GM12801 (cell line): Measurements from ENCODE around the gene GTF2H4.

Source experiments
- CTCF ChIP-seq: IDR thresholded peaks from one replicate; pipeline ENCODE4 v1.5.1; 2011; ENCODE audit warnings: control low read depth; ENCODE audit not compliant: insufficient read length; ENCODE audit errors: extremely low read depth

Gene GTF2H4

GRCh38 chr6:30932665-30933365 lies 24.8 kb downstream of the GTF2H4 start:
- TF ChIP-seq CTCF: no peak

DNA sequence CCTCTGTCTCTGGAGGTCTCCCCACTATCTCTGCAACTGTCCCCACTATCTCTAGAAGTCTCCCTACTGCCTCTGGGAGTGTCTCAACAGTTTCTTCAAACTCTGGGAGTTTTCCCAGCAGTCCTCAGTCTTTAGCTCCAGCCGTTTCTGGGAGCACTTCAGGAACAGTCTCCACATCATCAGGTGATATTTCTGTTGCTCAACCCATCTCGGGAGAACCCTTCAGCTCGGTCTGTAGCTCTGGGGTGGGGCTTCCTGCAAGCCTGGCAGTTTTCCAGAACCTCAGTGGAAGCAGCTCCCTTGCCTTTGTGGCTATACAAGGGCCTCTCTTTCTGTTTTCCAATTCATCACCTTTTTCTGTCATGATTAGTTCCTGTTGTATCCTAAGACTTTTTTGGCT lies 27.0 kb downstream of the GTF2H4 start:
- TF ChIP-seq CTCF: no peak

- no peak for TF ChIP-seq CTCF
Measured at GRCh38 chr6:30937265-30937664, 29.3 kb downstream of the GTF2H4 start.

GRCh38 chr6:30938730-30939129 lies 30.7 kb downstream of the GTF2H4 start:
- TF ChIP-seq CTCF: no peak

DNA sequence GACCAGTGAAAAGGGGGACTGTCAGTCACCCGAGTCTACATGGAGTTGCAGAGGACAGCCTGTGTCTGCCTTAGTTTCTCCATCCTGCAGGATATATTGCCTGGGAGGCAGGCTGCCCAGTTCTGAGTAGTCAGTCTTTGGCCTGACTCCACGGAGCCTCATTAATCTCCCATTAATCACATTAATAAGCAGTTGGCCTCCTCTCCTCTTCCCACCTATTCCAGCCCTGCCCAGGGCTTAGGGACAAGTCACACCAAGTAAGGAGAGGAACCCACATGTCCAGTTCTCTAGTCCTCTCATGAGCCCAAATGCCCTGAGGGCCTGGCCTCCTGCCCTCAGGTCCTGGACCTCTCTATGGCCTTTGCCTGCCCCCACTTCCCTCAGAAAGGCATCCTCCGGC lies 31.5 kb downstream of the GTF2H4 start:
- no peak for TF ChIP-seq CTCF

- no peak for TF ChIP-seq CTCF
Measured at GRCh38 chr6:30940361-30940986, 32.5 kb downstream of the GTF2H4 start, which contains the start of gene MUCL3. MUCL3 (plus strand) TSS chr6:30940973; CDS start chr6:30941000, 27 bp downstream.

DNA sequence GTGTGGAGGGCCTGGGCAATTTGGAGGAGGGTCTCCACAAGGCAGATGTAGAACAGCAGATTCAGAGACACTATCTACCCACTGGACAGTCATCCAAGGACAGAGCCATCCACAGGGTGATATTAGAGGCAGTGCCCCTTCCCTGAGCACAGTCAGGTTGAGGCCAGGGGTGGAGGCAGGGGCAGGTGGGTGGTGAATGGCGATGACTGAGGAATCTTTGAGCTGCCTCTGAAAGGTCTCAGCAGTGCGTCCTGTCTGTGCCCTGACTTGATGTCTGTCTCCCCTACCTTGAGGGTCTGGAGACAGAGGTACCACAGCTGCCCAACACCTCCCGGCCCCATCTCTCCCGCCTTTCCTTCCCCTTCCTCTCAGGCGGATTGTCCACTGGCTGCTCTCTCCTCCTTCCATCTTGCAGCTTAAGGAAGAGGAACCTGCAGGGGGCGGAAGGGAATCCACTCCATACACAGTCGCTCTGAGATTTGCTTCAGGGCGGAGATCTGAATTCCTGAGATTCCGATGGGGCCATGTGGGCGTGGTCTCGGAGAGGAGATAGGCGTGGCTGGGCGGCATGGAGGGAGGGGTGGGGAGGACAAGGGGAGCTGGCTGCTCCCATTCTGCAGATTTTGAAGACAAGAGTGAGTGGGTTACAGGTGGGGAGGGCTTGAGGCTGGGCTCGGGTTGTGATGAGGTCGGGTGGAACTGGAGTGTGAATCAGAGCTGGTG lies 34.5 kb downstream of the GTF2H4 start:
- no peak for TF ChIP-seq CTCF
